GM19395 (cell line): ENCODE measurements around the gene HOOK2.
"Not testable (repeated sequence)": the region's sequence is repeated elsewhere in the genome, so short reads cannot be mapped to it uniquely, and the experiment has no call there.

Experiments used
- ATAC-seq: cut with Tn5 transposase; IDR thresholded peaks from one replicate; pipeline ENCODE4 v1.9.1; 2021; ENCODE audit warnings: mild to moderate bottlenecking, moderate library complexity; ENCODE audit not compliant: unreplicated experiment

Gene HOOK2, protein sequence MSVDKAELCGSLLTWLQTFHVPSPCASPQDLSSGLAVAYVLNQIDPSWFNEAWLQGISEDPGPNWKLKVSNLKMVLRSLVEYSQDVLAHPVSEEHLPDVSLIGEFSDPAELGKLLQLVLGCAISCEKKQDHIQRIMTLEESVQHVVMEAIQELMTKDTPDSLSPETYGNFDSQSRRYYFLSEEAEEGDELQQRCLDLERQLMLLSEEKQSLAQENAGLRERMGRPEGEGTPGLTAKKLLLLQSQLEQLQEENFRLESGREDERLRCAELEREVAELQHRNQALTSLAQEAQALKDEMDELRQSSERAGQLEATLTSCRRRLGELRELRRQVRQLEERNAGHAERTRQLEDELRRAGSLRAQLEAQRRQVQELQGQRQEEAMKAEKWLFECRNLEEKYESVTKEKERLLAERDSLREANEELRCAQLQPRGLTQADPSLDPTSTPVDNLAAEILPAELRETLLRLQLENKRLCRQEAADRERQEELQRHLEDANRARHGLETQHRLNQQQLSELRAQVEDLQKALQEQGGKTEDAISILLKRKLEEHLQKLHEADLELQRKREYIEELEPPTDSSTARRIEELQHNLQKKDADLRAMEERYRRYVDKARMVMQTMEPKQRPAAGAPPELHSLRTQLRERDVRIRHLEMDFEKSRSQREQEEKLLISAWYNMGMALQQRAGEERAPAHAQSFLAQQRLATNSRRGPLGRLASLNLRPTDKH

DNA sequence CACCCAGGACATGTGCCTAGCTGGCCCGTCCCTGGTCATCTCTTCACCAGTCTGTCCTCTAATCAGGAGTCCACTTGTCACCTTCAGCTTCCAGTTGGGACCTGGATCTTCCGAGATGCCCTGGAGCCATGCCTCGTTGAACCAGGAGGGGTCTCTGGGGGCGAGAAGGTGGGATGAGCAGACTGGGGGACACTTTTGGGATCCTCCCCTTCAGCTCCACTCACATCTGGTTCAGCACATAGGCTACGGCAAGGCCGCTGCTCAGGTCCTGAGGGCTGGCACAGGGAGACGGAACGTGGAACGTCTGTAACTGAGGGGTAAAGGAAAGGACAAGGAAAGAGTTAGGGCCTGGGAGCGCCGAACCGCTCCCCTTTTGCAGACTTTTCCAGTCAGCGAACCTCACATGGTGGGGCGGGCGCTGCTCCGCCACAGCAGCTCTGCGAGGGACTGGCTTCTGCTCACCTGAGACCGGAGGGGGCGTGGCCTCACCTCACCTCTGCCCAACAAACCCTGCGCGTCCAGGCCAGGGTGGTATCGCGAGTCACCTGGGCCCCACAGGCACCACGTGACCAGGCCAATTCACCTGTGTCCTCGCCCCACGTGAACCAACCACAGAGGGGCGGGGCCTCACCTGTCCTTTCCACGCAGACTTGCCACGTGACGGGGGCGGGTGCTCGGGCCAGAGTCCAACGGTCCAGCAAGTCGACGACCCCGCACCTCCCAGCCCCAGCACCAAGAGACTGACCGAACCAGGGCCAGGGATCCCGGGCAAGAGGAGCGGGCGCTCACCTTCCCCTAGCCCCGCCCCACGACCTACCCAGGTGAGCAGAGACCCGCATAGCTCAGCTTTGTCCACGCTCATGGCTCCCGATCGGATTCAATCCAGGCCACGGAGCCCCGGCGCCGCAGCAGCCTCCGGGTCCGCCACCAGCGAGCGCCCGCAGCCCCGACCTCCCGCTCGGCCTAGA lies at the start of gene HOOK2:
Gene HOOK2 (minus strand): TSS at position 965 of the 968 bp plus-strand sequence. CDS start 103 bp downstream, at position 862.
- no peak for ATAC-seq

DNA sequence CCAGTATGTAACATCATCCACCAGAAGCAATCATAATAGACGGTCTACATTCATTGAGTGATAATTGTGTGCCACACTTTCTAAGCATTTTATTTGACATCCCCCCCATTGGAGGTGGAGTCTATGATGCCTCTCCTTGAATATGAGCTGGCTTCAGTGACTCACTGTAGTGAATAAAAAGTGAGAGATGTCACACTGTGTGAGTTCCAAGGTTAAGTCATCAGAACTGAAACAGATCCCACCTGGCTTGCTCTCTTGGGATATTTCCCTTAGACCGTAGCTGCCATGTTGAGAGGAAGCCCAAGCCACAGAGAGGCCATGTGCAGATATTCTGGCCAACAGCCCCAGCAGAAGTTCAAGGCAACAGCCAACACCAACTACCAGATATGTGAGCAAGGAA lies 46.4 kb upstream of the HOOK2 start:
- ATAC-seq, result no peak

DNA sequence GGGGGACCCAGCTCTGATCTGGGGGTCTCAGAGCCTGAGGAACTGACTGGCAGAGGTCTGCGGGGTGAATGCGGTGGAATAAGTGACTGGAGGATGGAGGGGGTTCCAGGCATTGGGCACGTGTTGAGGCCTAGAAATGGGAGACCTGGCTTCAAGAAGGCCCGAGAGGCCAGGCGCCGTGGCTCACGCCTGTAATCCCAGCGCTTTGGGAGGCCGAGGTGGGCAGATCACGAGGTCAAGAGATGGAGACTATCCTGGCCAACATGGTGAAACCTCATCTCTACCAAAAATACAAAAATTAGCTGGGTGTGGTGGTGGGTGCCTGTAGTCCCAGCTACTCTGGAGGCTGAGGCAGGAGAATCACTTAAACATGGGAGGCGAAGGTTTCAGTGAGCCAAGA lies 42.5 kb upstream of the HOOK2 start:
- not testable (repeated sequence) for ATAC-seq

DNA sequence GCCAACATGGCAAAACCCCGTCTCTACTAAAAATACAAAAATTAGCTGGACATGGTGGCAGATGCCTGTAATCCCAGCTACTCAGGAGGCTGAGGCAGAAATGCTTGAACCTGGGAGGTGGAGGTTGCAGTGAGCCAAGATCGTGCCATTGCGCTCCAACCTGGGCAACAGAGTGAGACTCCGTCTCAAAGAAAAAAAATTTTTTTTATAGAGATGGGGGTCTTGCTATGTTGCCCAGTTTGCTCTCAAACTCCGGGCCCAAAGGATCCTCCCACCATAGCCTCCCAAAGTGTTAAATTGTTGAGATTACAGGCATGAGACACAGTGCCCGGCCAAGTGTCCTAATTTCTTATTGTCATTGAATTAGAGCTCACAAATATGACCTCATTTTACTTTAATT lies 41.8 kb upstream of the HOOK2 start:
- not testable (repeated sequence) for ATAC-seq

DNA sequence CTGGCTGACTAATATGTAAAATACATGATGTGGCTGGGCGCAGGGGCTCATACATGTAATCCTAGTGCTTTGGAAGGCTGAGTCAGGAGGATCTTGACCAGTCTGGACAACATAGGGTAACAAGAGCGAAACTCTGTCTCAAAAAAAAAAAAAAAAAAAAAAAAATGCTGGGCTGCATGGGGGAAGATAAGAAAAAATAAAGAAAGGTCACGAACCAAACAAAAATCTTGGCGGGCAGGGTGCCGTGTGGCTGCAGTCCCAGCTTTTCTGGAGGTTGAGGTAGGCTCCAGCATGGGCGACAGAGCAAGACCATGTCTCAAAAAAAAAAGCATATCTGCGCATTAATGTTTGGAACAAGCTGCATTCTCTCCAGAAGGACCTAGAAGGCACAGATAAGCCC lies 39.7 kb upstream of the HOOK2 start:
- ATAC-seq, result no peak

DNA sequence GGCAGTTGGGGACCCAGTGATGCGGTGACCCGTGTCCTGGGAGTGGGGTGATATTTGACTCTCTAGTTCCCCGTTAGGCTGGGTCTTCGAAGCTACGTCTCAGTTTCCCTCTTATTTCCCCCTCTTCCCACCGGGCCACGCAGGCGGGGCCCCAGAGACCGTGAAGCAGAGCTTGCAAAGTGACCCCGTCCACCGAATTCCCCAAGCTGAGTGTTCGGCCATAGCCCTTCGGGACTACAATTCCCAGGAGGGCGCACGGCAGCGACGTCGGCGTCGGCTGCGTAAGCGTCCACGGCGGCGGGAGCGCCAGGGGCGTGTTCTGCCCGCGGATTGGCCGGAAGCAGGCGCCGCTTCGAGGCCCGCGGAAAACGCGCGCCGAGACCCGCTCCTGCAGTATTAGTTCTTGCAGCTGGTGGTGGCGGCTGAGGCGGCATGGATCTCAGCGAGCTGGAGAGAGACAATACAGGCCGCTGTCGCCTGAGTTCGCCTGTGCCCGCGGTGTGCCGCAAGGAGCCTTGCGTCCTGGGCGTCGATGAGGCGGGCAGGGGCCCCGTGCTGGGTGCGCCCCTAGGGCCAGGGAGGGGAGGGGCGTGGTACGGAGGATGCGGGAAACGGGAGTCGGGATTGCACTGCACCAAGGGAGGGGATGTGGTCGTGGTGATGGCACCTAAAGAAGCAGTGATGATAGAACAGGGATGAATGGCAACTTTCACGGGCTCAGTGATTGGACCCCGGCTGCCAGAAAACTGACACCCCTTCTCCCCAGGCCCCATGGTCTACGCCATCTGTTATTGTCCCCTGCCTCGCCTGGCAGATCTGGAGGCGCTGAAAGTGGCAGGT lies 31.1 kb upstream of the HOOK2 start, which contains the start of gene RNASEH2A:
Gene RNASEH2A (plus strand): TSS at position 343 of the 840 bp plus-strand sequence. CDS start 90 bp downstream, at position 433.
- ATAC-seq, result peak; percentile 71

DNA sequence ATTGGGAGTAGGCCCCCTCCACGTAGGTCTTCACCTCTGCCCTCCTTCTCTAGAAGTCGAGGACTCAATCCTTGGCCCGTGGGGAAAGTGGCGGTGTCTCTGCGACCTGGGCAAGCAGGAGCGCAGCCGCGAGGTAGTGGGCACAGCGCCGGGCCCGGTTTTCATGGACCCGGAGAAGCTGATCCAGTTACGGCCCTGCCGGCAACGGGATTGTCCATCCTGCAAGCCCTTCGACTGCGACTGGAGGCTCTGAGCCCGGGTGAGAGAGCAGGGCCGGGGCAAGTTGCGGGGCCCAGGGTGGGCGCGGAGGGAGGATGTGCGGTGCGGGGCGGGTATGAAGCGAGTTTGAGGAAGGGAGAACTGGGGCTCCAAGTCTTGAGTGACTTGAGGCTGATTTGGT lies 28.7 kb upstream of the HOOK2 start:
- ATAC-seq, result no peak

DNA sequence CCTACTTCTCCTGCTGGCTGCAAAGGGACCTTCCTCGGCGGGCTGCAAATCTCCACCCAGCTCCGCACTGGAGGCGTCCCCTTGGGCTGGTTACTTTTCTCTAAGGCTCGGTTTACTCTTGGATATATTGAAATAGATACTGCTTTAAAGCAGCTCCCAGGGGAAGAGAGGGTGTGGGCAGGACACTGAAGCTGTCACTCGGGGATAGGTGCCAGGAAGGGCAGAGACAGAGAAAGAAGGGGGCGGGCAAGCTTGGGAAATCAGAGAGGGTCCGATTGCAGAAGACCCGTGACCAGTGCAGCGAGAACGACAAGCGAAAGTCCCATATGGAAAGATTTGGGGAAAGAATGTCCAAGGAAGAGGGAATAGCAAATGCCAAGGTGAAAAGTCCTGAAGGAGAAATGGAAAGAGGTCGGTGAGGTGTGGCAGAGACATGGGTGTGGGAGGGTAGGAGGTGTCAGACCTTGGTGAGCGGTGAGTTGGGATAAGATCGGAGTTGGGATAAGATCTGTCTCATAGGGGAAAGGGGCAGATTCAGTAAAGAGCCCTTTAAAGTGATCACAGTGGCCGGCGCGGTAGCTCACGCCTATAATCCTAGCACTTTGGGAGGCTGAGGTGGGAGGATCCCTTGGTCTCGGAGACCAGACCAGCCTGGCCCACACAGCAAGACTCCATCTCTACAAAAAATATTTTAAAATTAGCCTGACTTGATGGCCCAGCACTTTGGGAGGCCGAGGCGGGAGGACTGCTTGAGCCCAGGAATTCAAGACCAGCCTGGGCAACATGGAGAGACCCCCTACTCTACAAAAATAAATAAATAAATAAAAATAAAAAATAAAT lies 27.1 kb upstream of the HOOK2 start:
- ATAC-seq, result no peak

DNA sequence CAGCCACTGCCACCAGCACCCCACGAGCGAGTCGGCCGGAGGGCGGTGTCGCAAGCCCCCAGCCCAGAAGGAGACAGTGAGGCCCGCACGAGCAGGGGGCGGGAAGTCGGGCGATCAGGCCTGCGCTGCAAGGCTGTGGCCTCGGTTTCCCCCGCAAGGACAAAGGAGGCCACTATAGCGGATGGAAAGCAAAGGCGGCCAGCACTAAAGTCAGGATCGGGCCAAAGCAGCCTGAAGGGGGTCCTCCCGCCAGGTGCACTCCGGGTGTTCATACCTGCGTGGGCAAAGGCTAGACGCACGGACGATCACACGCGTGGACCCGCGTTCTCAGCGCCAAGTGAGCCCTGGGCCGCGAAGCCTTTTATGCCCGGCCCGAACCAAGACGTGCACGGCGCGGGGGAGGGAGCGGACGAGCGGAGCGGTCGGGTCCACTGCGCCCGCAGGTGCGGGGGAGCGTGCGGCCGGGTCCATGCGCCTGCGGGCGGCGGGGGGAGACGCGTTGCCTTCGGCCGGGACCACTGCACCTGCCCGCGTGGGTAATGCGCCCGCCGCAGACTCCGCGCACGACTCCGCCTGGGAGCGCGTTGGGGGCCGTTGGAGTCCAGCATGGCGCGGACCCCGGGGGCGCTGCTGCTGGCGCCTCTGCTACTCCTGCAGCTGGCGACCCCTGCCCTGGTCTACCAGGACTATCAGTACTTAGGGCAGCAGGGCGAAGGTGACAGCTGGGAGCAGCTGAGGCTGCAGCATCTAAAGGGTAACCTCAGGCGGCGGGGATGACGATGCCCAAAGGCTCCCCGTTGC lies 26.3 kb upstream of the HOOK2 start, which contains the start of the genes PRDX2 and THSD8:
Gene PRDX2 (minus strand): TSS at position 335 of the 801 bp plus-strand sequence. CDS start 539 bp downstream, outside the sequence.
Gene THSD8 (plus strand): TSS at position 604 of the 801 bp plus-strand sequence. CDS start 3 bp downstream, at position 607.
- no peak for ATAC-seq

DNA sequence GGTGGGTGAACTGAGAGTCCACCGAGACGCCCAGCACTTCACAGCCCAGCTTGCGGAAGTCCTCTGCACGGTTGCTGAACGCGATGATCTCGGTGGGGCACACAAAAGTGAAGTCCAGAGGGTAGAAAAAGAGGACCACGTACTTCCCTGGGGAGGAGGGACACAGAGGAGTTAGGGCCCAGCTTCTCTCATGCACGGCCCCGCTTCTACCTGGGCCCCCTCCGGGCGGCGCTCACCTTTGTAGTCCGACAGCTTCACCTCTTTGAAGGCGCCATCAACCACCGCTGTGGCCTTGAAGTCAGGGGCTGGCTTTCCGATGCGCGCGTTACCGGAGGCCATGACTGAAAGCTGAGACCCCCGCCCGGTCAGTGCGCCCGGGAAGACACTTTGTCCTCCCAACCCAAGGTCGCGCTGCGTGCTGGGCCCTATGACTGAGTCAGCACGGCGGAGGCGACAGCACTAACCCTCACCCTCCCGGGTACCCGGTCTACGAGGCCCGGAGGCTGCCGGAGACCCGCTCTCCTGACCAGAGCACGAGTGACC lies 25.6 kb upstream of the HOOK2 start:
- no peak for ATAC-seq

DNA sequence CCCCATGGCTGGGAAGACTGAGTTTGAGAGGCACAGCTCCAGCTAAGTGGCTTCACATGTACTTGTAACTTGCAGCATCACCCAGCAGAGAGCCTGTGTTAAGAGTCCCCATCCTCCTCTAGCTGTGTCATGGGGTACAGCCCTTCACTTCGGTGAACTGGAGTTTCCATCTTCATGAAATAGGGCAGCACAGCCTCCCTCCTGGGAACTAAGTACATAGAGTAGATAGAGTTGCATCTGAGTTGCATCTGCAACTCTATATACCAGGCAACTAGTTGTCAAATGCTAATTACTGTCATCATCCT lies 25.1 kb upstream of the HOOK2 start:
- ATAC-seq, result no peak

DNA sequence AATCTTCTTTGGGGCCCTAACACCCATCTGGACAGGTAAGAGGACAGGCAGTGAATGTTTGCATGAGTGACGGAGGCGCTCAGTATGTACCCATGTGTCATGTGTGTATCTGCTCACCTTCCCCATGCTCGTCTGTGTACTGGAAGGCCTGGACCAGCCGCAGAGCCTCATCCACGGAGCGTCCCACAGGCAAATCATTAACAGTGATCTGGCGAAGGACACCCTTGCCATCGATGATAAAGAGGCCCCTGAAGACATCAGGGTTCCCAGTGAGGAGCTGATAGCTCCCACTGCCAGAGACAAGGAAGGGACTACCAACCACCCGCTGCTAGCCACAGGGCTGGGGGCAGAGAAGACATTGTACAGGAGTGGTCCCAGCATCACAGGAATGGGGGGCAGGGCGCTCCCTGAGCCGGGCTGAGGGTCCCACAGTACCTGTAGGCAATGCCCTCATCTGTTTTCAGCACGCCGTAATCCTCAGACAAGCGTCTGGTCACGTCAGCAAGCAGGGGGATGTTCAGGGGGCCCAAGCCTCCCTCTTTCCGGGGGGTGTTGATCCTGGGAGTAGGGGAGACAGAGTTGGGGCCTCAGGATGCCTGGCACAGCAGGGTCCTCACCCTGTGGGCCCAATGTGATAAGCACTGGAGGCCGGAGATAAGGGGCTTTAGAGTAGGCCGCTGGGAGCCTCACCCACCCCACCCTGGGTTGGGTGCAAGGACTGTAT lies 24.6 kb upstream of the HOOK2 start:
- no peak for ATAC-seq

DNA sequence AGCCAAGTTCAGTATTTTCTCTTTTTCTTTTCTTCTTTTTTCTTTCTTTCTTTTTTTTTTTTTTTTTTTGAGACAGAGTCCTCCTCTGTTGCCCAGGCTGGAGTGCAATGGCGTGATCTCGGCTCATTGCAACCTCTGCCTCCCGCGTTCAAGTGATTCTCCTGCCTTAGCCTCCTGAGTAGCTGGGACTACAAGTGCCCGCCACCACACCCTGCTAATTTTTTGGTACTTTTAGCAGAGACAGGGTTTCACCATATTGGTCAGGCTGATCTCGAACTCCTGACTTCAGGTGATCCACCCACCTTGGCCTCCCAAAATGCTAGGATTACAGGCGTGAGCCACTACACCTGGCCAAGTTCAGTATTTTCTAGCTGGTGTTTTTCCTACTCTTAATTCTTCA lies 22.3 kb upstream of the HOOK2 start:
- ATAC-seq, result not testable (repeated sequence)

DNA sequence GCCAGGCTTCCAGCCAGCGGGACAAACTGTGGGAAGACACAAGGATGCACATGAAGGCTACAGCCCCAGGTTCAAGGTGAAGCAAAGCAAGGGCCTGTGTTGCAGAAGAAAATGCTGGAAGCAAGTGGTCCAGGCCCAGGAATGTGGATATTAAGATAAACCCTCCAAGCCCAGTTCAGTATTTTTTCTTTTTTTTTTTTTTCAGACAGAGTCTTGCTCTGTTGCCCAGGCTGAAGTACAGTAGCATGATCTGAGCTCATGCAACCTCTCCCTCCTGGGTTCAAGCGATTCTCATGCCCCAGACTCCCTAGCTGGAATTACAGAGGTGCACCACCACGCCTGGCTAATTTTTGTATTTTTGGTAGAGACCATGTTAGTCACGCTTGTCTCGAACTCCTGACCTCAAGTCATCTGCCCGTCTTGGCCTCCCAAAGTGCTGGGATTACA lies 21.8 kb upstream of the HOOK2 start:
- ATAC-seq, result no peak

DNA sequence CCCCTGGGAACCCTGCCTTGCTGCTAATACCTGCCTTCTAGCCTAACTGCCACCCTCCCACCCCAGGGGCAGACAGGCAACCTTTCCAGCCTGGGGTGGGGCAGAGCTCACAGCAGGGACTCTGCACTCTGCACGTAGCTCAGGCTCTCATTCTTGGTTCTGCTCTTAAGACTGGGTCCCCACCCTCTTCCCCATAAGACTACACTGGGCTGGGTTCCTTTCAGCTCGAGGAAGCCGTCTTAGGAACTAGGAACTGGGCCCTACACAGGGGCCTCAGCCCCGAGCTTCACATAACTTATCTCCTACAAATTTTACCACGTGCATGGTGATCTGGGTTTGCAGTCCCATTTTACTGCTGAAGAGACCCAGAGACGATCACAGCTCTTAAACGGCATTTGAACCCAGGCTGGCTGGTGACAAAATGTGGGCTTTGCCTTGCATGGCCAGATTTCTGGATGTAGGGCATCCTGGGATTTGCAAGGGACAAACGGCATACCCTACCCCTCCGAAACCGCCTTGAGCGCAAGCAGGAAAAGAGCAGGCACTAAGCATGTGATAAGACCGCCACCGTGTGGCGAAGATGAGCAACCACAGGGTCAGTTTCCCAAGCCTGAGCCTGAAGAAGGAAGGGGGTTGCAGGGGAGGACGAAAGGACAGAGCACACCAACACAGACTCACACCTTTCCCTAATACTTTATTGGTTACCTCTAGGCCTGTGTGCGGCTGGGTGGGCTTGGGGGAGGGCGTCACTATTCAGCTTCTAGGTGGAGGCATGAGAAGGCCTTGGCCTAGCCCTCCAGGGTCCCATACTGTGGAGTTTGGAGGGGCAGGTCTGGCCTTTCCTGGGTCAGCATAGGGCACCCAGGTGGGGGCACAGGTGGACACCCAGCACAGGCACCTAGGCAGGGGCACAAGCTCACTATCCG lies 21.1 kb upstream of the HOOK2 start:
- no peak for ATAC-seq

DNA sequence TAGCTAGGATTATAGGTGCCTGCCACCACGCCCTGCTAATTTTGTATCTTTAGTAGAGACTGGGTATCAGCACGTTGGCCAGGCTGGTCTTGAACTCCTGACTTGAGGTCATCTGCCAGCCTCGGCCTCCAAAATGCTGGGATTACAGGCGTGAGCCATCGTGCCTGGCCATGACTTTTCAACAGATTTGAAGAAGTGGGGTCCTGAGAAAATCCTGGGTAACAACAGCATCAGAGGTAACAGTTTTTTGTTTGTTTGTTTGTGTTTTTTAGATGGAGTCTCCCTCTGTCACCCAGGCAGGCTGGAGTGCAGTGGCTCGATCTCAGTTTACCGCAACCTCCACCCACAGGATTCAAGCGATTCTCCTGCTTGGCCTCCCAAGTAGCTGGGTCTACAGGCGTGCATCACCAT lies 19.6 kb upstream of the HOOK2 start:
- no peak for ATAC-seq
